Measurements from ENCODE around the gene GALNT9.

GALNT9 gene

DNA sequence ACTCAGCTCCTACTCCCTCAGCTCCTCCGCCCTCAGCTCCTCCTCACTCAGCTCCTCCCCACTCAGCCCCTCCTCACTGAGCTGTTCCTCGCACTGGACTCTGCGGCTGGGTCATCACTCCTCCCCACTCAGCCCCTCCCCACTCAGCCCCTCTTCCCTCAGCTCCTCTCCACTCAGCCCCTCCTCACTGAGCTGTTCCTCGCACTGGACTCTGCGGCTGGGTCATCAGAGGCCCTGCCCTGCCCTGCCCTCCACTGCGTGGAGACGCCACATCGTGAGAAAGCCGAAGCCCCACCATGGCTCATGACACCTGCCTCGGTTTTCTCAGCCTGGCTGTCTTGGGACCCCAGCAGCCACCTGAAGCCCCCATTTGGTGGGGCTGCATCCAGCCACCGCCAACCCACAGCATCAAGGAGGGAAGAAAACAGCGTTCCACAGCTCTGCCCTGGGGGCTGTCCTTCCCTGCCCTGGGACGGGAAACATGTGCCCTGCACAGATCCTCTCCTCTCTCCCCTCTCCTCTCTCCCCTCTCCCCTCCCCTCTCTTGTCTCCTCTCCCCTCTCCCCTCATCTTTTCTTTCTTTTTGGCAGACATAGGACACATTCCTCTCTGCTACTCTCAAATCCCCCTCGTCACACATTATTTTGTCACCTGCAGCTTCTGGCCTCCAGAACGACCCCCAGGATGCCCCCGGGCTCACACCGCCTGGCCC lies 167.4 kb downstream of the GALNT9 start:
- no peak for DNase-seq (ENCODE audit: low spot score)

DNA sequence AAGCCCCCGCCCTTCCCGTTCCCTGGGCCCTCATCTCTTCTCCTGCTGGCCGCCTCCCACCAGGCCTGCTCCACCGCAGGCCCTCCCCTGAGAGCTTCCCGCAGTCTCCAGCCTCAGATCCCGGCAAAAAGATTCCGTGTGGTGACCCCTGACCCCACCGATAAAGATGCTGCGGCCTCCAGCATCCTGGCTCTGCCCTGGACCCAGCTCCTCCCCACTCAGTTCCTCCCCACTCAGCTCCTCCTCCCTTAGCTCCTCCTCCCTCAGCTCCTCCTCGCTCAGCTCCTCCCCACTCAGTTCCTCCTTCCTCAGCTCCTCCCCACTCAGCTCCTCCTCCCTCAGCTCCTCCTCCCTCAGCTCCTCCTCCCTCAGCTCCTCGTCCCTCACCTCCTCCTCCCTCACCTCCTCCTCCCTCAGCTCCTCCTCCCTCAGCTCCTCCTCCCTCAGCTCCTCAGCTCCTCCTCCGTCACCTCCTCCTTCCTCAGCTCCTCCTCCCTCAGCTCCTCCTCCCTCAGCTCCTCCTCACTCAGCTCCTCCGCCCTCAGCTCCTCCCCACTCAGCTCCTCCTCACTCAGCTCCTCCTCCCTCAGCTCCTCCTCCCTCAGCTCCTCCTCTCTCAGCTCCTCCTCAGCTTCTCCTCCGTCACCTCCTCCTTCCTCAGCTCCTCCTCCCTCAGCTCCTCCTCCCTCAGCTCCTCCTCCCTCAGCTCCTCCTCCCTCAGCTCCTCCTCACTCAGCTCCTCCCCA lies 168.2 kb downstream of the GALNT9 start:
- DNase-seq (ENCODE audit: low spot score): no peak

DNA sequence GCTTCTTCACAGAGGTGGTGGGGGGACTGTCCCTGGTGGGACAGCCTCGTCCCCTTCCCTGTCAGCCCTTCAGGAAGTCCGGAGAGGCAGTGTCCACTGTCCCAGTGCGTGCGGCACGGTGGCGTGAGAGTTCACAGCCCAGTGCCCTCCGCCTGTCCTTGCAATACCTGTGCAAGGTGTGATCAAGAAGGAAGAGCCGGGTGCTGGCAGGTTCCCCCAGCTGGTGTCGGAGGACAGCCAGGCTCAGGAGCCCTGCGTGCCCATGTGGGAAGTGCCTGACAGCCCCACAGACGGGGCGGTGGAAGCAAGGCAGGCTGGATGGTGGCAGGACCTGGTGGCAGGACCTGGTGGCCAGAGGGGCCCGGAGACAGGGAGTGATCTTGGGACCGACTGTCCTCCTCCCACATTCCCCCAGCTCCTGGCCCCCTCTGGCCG lies 168.8 kb downstream of the GALNT9 start:
- no peak for DNase-seq (ENCODE audit: low spot score)

DNA sequence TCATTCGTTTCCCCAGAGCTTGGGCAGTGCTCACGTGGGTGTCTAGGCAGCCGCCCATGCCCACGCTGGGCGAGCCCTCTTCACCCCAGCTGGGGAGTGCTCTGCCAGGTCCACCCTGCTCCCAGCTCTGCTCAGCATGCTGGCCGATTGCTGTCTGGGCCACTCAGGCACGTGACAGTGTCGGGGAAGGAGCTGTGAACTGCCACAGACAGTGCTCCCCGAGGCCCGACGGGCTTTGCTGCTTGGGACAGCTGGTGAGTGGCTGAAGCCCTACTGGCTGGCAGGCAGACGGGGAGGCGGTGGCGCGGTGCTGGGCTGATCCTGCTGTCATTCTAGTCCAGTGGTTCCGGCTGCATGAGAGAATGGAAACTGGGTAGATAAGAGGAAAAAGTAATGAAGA lies 169.4 kb downstream of the GALNT9 start:
- DNase-seq (ENCODE audit: low spot score): no peak

DNA sequence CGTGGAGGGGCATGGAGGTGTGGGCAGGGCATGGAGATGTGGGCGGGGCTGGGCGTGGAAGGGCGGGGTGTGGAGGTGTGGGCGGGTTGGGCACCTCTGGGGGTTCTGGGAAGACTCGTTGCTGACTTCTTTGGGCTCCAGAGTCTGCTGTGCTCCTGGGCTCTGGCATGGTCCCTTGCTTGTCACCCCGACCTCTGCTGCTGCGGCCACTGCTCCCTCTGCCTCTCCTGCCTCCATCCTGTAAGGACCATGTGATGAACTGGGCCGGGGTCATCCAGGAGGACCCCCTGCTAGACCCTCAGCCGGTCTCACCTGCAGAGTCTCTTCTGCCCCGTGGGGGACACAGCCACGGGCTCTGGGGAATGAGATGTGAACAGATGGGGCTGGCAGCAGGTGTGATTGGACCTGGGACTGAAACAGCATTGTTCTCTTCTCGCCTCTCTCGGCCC lies 169.8 kb downstream of the GALNT9 start:
- no peak for DNase-seq (ENCODE audit: low spot score)

DNA sequence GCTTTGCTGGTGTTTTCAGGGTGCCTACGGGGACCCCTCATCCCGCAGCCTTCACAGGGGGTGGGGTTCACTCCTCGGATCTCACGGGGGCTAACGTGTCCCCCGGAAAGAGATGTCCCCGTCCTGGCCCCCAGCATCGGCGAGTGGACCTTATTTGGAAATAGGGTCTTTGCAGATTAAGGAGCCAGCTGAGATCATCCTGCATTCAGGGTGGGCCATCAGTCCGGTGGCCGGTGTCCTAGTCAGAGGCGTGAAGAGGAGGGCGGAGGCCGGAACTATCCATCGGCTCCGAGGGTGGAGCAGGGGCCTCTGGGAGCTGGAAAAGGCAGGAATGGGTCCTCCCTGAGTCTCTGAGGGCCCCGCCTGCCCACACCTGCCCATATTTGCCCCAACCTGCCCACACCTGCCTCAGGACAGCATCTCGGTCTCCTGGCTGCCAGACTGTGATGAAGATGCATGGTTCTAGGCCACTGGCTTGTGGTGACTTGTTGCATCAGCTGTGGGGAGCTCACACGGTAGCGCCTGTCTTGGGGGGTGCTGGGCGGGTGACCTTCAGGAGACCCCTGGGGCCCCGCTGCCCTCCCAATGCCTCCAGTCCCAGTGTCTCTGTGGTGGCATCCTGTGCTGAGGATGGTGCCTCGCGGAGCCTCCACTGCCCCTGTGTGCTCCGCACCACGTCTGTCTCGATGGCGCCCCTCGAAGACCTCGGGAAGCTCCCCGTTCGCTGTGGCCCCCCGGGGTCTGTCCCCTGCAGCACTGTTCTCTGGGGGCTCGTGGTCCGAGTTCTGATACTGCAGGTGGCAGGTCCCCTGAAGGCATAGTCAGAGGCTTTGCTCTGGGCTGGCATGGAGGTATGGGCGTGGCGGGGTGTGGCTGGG lies 170.5 kb downstream of the GALNT9 start:
- no peak for DNase-seq (ENCODE audit: low spot score)

DNA sequence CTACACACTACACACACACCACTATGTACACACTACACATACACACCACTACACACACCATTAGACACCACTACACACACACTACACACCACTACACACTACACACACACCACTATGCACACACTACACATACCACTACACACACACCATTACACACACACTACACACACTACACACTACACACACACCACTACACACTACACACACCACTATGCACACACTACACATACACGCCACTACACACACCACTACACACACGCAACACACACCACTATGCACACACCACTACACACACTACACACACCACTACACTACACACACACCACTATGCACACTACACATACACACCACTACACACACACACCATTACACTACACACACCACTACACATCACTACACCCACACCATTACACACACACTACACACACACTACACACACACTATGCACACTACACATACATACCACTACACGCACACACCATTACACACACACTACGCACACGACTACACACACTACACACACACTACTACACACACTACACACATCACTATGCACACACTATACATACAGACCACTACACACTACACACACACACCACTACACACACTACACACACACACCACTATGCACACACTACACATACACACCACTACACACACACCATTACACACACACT lies 171.5 kb downstream of the GALNT9 start:
- DNase-seq (ENCODE audit: low spot score): no peak

DNA sequence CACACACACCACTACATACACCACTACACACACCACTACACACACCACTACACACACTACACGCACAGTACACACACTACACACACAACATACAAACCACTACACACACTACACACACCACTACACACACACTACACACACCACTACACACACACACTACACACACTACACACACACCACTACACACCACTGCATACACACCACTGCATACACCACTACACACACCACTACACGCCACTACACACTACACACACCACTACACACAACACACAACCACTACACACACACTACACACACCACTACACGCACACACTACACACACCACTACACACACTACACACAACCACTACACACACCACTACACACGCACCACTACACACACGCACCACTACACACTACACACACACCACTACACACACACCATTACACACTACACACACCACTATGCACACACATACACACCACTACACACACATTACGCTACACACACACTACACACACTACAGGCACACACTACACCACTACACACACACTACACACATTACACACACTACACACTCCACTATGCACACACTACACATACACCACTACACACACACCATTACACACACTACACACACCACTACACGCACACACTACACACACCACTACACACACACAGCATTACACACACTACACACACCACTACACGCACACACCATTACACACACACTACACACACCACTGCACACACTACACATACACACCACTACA lies 172.6 kb downstream of the GALNT9 start:
- no peak for DNase-seq (ENCODE audit: low spot score)

DNA sequence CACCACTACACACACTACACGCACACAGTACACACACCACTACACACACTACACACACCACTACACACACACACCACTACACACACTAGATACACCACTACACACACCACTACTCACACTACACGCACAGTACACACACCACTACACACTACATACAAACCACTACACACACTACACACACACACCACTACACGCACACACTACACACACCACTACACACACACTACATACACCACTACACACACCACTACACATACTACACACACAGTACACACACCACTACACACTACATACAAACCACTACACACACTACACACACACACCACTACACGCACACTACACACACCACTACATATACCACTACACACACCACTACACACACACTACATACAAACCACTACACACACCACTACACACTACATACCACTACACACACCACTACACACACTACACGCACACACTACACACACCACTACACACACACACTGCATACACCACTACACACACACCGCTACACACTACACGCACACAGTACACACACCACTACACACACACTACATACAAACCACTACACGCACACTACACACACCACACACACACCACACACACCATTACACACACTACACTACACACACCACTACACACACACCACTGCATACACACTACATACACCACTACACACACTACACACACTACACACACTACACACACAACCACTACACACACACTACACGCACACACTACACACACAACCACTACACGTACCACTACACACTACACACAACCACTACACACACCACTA lies 173.4 kb downstream of the GALNT9 start:
- DNase-seq (ENCODE audit: low spot score): no peak

DNA sequence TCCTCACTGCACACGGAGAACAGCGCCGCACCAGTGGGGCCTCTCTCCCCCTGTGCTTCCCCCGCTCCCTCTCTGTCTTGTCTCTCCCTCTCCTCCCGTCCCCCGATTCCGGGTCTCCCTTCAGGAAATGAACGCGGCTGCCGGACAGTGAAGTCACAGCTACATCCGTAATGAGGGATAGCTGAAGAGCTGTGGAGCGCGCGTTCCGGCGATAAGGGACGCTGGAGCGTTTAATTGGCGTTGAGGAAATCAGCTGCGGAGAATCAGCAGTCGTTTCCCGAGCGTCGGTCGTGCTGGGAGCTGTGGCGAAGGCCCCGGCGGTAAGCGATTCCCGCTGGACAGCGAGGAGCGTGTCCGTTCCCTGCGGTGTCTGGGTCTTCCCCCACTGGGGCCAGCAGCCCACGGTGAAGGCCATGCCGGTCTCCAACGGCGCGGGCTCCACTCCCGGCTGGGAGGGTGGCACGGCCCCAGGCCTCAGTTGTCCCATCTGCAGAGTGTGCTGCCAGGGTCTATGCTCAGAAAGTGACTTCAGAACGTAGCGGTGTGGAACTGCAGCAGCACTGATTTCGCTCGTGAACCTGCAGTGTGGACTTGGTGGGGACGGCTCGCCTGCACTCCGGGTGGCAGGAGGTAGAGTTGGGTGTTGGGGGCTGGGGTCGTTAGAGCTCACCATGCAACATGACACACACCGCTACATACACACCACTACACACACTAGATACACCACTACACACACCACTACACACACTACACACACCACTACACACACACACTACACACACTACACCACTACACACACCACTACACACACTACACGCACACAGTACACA lies 174.2 kb downstream of the GALNT9 start:
- peak; percentile 58 for DNase-seq (ENCODE audit: low spot score)

DNA sequence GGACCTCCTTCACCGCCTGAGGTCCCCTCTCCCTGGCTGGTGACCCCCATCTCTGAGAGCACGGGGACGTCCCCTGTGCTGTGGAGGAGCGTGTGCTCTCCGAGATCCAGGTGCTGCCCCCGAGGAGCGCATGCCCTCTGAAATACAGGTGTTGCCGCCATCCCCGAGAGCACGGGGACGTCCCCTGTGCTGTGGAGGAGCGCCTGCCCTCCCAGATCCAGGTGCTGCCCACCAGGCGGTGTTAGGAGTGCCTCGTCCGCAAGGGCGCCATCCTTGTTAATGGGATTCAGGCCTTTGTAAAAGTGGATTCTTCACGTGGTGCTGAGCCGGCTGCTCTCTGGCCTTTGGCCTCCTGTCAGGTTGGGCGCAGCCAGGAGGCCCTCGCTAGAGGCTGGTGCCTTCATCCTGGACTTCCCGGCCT lies 175.0 kb downstream of the GALNT9 start:
- DNase-seq (ENCODE audit: low spot score): no peak

DNA sequence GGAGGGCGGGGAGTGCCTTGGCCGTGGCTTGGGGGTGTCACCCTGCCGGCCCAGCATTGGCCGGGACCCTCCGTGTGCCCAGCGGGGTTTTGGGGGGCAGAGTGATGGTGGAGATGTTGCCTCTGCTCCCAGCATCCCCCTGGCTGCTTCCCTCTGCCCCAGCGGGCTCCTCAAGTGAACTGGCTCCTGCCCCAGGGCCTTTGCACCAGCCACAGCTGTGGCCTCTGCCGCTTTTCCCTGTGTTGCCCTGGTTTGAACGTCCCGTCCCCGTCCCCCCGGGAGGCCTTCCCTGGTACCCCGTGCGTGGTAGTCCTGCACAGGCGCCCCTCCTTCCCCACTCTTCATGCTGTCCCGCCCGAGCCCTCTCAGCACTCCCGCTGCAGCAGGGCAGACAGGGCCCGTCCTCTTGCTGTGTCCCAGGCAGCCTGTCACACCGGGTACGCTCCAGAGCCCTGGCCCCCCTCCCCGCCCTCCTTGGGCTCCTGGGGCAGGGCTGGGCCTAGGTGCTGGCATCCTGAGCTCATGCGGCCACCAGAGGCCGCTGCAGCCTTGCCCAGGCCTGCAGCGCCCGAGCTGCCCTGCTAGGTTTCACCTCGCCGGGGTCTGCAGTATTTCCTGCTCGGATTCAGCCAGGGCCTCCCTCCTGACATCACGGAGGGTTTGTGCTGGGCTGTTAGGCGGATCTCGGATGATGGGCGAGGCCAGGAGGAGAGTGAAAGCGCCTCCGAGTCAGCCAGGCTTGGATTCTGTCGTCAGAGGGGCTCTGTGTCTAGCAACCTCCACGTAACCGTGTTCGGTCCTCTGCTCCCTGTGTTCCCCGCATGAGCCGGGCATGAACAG lies 175.7 kb downstream of the GALNT9 start:
- peak; percentile 85 for DNase-seq (ENCODE audit: low spot score)

DNA sequence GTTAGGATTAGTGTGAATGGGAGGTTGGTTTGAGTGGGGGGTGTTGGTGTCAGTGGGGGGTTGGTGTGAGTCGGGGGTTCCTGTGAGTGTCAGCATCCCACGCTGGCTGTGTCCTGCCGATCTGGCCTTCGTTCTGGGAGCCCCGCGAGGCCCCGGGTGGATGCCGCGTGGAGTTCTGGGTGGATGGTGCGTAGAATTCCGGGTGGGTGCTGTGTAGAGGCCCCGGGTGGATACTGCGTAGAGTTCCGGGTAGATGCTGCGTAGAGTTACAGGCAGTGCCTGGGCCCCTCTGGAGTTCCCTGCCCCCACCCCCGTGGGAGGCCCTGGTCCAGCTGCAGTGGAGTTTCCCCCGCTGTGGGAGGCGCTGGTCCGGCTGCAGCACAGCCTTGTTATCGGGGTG lies 176.4 kb downstream of the GALNT9 start:
- no peak for DNase-seq (ENCODE audit: low spot score)

DNA sequence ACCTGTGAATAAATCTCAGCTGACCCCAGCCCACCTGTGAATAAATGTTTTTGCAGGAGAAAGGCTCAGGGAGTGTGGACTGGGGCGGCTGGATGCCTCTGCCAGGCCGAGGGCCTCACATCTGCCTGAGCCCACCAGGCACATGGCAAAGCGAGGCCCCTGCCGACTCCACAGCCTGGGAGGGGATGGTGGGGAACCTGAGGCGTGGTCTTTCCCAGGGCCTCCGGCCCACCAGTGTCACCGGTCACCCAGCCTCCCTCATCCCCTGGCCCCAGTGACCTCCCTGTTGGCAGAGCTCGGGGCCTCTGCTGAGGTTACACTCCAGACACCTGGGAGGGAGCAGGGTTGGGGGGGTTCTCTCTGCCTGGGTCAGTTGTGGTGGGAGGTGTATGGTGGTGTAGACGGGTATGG lies 177.0 kb downstream of the GALNT9 start:
- no peak for DNase-seq (ENCODE audit: low spot score)

DNA sequence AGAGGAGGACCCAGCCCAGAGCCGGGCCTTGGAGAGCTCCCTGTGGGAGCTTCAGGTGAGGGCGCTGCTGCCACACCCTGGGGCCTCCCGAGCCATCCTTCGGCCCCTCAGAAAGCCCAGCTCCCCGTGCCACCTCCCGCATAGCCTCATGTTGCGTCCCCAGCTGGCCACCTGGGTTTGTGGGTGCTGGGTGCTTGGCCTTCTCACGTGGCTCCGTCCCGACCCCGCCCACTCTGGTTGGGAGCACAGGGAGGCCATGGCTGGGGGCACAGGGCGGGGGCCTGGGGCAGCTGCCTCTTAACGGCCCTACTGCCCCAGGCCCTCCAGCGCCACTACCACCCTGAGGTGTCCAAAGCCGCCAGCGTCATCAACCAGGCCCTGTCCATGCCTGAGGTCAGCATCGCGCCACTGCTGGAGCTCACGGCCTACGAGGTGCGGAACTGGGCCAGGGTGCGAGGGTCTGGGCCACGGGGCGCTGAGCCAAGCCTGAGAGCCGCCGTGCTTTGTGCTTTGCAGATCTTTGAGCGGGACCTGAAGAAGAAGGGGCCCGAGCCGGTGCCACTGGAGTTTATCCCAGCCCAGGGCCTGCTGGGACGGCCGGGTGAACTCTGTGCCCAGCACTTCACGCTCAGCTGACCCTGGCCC lies 177.5 kb downstream of the GALNT9 start:
- no peak for DNase-seq (ENCODE audit: low spot score)

DNA sequence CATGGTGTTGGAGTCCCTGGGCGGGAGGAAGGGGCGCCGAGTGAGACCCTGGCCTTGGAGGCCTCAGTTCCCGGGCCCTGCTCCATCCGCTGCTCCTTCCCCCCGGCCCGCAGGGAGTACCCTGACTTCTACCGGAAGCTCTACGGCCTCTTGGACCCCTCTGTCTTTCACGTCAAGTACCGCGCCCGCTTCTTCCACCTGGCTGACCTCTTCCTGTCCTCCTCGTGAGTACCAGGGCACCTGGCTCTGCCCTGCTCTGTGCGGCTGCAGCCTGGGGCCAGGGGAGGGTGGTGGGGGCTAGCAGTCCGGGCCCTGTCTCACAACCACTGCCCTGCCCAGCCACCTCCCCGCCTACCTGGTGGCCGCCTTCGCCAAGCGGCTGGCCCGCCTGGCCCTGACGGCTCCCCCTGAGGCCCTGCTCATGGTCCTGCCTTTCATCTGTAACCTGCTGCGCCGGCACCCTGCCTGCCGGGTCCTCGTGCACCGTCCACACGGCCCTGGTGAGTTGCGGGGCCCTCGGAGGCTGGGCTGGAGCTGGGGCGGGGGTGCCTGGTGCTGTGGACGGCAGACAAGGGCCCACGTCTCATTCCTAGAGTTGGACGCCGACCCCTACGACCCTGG lies 178.1 kb downstream of the GALNT9 start:
- no peak for DNase-seq (ENCODE audit: low spot score)

DNA sequence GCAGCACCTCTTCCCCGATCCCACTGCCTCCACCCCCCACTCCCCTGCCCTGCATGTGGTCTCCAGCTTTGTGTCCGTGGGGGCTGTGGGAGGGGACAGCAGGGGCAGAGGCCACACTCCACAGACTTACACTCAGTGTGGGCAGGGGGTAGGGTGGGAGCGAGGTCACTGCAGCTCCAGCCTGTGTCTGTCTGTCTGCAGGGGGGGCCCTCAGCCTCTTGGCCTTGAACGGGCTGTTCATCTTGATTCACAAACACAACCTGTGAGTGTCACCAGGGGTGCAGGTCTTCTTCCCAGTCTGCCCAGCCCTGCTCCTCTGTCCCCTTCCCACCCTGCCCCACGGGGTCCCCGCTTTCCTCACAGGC lies 178.6 kb downstream of the GALNT9 start:
- DNase-seq (ENCODE audit: low spot score): no peak
